GM18526 (cell line): Measurements from ENCODE around the gene HMGCS2.

ENCODE experiments used
- POLR2A ChIP-seq: IDR thresholded peaks from 3 replicates; pipeline ENCODE4 v1.6.1; 2011; ENCODE audit not compliant: insufficient read length; ENCODE audit errors: extremely low read depth

The HMGCS2 gene

DNA sequence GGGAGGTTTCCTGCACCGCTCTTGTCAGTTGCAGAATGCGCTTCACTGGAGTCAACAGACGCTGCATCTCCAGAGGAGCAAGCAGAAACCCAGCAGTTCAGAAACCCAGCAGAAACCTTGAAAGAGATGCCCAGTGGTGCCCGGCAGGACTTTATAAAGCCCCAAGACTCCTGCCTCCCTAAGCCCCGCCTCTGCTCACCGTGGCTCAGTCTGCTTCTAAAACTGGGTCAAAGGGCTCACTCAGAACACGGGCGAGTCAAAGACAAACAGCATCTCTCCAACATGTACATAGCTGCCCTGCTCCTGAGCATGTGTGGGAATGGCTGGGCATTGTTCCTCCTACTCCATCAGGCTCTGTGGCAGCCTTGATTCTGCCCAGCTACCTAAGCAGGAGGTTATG is at the start of gene HMGCS2:
TSS of gene HMGCS2 (minus strand) at position 128 of the 400 bp plus-strand sequence. CDS start at position 67, 61 bp downstream.
- TF ChIP-seq POLR2A, result no peak

DNA sequence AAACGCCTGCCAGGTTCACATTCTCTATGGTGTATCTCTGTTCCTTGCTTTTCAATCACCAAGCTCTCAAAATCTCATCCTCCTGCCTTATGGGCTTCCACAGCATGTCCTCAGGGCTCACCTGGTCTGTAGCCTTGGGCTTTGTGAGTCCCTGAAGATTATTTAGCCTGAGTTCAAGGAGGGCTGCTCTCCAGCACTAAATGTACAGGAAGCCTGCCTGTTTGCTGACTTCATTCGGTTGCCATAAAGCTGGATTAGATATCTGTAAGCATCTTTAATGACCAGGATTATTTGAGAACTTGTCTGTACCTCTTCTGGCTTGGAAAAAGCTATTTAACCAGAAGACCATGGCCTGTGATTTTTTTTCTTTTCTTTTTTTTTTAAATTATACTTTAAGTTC is 49.5 kb upstream of the HMGCS2 start:
- no peak for TF ChIP-seq POLR2A

DNA sequence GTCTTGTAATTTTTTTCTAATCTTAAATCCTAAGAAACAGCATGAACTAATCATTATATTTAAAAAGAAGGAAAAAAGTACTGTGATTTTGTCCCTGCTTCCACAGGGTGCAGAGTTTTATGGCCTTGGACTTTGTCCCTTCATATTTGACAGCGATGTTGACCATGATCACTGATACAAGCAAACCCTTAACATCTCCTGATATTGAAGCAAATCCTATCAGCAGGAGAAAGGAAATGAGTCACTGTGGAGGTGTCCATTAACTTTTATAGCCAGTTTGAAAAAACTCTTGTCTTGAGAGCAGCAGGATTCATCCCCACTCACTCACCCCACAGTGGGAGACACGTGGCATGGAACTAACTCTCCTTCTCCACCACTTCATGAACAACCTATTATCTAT is 47.7 kb upstream of the HMGCS2 start:
- no peak for TF ChIP-seq POLR2A

DNA sequence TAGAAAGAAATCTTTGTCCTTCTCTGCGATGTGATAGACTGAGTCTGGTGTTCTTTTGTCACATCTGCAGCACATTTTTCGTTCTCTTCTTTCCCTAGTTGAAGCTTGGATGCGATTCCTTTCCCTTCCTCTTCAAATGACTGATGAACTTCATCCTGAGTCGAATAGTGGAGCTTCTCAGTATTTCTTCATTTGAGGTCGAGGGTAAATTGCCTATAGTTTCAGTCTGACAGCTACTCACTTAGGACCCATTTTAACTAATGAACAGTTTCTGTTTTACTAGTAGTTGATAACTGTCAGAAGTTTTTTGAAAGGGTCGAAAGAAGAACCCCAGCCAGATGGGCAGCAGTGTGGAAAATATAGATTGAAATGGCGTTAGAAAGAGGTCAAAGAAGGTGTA is 47.2 kb upstream of the HMGCS2 start:
- TF ChIP-seq POLR2A, result no peak

DNA sequence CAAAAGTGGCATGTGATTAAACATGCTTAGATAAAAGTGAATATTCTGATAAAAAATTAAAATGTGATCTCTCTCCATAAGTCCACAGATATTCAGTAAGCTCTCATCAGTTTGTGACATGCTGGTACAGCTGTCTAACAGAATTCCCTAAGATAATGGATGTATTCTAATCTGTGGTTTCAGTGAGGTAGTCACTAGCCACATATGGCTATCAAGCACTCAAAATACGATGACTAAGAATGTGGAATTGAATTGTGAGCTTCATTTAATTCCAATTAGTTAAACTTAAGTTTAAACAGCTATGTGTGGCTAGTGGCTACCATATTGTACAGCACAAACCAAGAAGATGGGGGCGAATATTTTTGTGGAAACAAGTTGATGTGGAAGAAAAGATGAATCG is 46.7 kb upstream of the HMGCS2 start:
- TF ChIP-seq POLR2A, result no peak

DNA sequence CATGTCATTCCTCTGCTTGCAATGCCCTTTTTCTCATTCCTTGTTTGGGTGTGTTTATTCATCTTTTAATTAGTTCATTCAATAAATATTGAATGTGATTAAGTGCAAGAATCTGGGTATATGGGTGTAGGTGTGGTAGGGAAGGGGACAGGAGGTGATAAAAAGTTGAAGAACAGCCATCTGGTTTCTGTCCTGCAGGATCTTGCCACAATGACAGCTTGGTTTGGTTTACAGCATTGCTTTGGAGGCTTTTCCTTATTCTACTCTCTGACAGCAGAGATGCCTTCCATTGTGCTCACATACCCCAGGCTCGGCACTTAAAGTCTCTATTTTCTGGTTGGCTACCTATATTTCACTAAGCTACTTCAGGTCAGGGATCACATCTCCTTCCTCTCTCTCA is 45.6 kb upstream of the HMGCS2 start:
- no peak for TF ChIP-seq POLR2A

DNA sequence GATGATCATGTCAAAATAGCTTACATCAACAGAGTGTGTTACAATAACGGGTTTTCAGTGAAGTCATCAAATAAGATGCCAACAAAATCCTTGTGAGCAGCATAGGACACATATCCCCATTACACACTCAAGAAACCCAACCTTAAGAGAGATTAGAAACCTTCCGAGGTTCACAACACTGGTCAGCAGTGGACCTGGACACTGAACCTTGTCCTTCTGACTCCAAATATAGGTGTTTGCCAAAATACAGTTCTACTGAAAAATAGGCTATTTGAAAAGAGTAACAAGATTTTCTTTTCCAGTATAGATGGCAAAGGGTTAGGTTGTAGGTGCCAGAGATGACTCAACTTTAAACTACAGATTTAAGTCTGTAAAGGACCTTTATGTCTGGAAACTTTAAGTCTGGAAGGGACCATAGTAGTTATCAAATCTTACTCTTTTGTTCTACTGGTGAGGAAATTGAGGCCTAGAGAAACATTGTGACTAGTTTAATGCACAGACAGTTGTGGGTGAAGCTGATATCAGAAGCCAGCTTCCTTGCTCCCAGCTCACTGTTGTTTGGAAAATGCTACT is 43.4 kb upstream of the HMGCS2 start:
- no peak for TF ChIP-seq POLR2A

DNA sequence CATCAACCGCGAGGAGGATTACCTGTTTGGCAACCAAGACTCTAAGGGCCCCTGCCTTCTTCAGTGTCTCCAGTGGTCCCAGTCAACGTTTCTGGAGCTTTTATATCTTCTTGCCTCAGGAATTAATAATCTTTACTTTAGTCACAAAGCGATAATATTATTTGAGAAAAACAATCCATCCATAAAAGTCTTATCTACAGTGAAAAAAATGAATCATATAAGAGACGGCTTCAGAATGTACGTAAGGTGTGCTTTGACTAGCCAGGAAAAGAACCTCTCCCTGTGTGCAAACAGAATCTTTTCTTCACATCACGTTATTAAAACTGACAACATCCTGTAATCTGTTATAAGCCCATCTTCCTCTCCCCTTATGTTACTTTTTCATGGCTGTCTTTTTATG is 42.7 kb upstream of the HMGCS2 start, which contains the start of gene REG4:
TSS of gene REG4 (minus strand) at position 74 of the 400 bp plus-strand sequence. CDS start 2,691 bp downstream, outside the sequence.
- TF ChIP-seq POLR2A, result no peak

DNA sequence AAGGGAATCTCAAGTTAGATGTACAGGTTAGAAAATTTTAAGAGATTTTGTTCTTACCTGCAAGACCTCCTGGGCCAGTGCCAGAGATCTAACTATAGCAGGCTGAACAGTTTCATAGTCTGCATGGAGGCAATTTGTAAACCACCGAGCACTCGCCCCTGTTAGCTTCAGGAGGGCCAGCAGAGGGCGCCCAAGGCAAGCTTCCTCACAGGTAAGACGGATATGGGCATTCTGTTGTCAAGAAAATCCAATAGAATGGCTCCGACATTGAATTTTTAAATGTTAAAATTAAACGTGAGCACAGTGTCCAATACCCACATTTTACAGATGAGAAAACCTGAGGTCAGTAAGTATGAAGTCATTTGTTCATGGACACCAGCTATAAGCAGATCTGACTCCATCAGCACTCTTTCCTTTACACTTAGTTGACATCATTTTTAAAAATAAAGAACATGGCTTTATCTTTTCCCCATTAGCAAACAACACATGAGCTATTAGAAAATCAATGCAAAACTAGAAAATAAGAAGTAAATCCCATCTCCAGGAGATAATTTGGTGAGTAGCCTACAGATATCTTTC is 40.4 kb upstream of the HMGCS2 start:
- TF ChIP-seq POLR2A, result no peak

DNA sequence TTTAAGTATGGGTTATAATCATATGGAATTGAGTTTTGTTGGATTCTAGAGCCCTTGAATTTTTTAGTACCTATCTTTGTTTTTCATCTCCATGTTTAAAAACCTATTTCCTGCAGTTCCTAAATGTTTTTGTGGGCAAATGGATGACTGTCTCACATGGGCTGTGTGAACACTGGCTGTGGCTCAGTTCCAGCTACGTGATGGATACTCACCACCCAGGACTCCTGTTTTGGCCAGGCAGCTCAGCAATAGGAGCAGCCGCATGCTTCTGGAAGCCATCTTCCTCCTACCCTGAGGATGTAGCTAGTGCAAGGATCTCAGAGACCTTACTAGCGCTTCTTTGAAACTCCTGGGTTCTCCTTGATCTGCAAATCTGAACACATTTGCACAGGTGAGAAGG is 39.8 kb upstream of the HMGCS2 start:
- TF ChIP-seq POLR2A, result no peak

DNA sequence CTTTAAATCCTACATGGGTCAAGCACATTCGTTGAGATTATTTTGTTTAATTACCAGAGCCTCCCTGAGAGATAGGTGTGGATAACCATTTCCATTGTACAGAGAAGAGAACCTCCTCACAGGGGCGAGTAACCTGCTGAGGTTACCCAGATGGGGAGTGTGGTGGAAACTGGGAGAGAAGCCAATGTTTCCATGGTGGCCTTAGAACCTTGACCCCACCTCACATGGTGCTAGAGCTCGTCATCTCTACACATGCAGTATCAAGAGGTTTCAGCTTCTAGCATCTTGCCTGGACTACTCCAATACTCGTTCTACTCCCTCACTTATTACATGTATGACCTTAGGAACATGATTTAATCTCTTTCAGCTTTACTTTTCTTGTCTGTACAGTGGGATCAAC is 37.8 kb upstream of the HMGCS2 start:
- TF ChIP-seq POLR2A, result no peak

DNA sequence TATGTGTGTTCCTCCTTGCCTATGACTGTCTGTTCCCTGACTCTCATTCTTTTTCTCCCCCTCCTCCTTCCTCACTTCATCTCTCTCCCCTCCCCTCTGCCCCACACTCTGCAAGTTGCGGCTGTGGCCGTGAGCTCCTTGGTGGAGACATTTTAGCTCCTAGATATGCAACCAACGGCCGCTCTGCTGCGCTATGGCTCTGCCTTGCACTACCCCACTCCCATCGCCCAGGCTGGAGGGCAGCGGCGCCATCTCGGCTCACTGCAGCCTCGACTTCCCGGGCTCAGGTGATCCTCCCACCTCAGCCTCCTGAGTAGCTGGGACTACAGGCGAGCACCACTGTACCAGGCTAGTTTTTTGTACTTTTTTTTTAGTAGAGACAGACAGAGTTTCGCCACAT is 37.0 kb upstream of the HMGCS2 start:
- no peak for TF ChIP-seq POLR2A

DNA sequence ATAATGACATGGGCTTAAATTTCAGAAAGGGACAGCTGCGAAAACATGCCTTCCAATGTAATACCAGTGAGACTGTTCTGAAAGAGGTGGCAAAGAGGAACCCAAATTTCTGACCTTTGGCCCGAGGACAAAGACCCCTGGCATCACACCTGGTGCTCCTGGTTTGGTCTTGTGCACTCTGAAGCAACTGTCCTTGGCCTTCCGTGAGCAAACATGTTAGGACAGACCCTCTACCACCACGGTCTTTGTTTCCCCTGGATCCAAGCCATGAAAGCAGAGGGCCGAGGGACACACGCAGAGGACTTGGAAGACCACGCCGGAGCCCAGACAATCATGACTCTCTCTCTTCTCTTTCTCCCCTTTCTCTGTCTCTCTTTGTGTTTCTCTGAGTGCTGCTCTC is 36.5 kb upstream of the HMGCS2 start:
- no peak for TF ChIP-seq POLR2A

DNA sequence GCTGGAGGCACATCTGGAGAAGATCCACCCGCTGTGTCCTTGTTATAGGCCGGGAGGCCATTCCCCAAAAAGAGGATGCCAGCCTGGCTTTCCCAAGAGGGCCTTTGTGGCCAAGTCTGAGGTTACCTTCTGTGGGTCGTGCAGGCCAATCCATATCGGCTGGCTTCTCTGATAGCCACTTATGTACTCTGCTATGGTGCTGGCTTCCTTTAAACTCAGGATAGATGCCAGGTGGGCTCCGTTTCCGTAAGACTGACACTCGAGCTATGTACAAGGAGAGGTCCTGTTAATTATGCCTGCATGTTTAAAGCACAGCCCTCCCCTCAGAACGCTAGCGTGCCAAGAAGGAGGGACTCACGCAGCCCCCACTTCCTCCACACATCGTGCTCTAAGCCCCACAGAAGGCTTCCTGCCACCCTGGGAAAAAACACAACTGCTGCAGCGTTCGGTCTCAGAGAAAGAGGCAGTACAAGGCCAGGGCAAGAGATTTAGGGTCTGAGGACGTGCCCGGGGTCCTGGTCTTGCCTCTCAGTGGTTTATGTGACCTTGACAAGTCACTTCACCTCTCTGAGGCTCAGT is 31.0 kb upstream of the HMGCS2 start:
- TF ChIP-seq POLR2A, result no peak

DNA sequence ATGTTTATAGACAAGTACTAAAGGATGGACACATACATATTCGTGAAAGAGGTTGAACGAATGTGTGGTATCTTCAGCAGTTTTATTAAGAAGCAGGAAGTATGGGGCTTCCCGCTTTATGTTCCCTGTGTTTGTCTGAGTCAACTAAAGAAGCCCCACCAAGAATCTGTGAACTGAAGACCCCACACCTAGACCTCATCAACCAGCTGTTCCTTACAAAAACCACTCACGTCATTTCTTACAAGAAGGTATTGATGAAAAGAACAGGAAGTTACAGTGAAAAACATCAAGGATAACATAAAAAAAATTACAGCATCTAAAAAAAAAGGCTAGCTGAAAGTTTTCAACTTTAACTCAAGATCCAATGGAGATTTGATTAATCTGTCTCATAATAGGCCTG is 30.3 kb upstream of the HMGCS2 start:
- no peak for TF ChIP-seq POLR2A

DNA sequence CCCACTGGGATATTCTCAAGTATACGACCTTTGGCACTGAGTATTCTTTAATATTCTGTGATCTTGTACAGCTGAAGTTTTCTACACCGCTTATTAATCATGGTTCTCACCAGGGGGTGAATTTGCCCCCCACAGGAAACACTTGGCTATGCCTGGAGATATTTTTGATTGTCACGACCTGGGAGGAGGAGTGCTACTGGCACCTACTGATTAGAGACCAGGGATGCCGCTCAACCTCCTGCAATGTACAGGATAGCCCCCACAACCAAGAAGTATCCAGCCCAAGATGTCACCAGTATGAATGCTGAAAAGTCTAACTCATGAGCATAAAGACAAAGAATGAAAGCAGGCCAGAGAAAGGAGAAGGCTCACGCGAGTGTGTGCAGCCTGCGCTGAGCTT is 28.9 kb upstream of the HMGCS2 start:
- TF ChIP-seq POLR2A, result no peak

DNA sequence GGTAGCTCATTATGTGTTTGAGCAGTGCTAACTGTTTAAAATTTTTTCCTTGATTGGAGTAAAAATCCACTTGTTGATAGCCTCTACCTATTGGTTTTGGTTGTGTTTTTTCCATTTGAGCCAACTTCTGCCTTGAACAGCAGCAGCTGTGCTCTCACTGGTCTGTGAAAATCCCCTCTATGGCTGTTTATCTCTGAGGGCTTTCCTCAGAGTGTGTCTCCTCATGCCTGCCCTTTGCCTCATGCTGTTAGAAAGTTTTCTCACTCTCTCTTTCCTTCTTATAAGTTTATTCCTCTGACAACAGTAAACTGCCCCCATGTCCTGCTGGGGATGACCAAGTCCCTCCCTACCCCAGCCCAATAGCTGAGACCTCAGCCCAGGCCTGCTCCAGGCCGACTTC is 28.5 kb upstream of the HMGCS2 start:
- TF ChIP-seq POLR2A, result no peak
